SU-DHL-6 (cell line): Measurements from ENCODE around the gene PLXNB1.

Source experiments
- H2AFZ ChIP-seq: fragments of 200-600 bp; sonication (generic); 2 replicates; pipeline ENCODE4 v1.6.1; 2014; ENCODE audit warnings: low read depth, mild to moderate bottlenecking, moderate library complexity, mixed read lengths, antibody characterized with exemption, low read length; ENCODE audit not compliant: severe bottlenecking
- H3F3A ChIP-seq: fragments of 200-600 bp; shearing (Covaris generic); 2 replicates; pipeline ENCODE4 v1.6.0; 2016; ENCODE audit warnings: antibody characterized with exemption, mild to moderate bottlenecking; ENCODE audit not compliant: insufficient read depth
- H3K27ac ChIP-seq: fragments of 200-600 bp; sonication (generic); 2 replicates; pipeline ENCODE4 v1.5.1; 2016; ENCODE audit warnings: low read depth, mild to moderate bottlenecking, low read length, moderate library complexity, mixed read lengths
- H3K27me3 ChIP-seq: fragments of 200-600 bp; sonication (generic), shearing (Covaris generic); 2 replicates; pipeline ENCODE4 v1.6.0; 2014; ENCODE audit warnings: mild to moderate bottlenecking, low read length
- H3K36me3 ChIP-seq: fragments of 200-600 bp; sonication (generic); 2 replicates; pipeline ENCODE4 v1.6.1; 2014; ENCODE audit warnings: mild to moderate bottlenecking, low read length, mixed read lengths
- H3K4me2 ChIP-seq: fragments of 300-600, 200-600 bp; shearing (Covaris generic), sonication (generic); 2 replicates; pipeline ENCODE4 v1.6.0; 2014; ENCODE audit warnings: low read length, low read depth, mild to moderate bottlenecking; ENCODE audit not compliant: poor library complexity, severe bottlenecking
- H3K4me3 ChIP-seq: fragments of 200-600 bp; sonication (generic); 2 replicates; pipeline ENCODE4 v1.5.1; 2014; ENCODE audit warnings: antibody characterized with exemption, low read length, mild to moderate bottlenecking, mixed read lengths; ENCODE audit not compliant: insufficient read depth, poor library complexity, severe bottlenecking
- H3K79me2 ChIP-seq: fragments of 200-600 bp; sonication (generic); 2 replicates; pipeline ENCODE4 v1.6.1; 2014; ENCODE audit warnings: mild to moderate bottlenecking, low read length, moderate library complexity; ENCODE audit not compliant: insufficient read depth
- H3K9ac ChIP-seq: fragments of 200-600 bp; sonication (generic); 2 replicates; pipeline ENCODE4 v1.7.0; 2014; ENCODE audit warnings: mild to moderate bottlenecking, low read length
- H3K9me2 ChIP-seq: fragments of 200-600 bp; sonication (generic); replicated peaks from 2 replicates; pipeline ENCODE4 v1.6.1; 2014; ENCODE audit warnings: low read length; ENCODE audit not compliant: insufficient read depth
- H3K9me3 ChIP-seq: fragments of 200-600 bp; sonication (generic); 2 replicates; pipeline ENCODE4 v1.6.1; 2014; ENCODE audit warnings: low read length, mixed read lengths; ENCODE audit not compliant: insufficient read depth
- H4K20me1 ChIP-seq: fragments of 200-600 bp; sonication (generic); 2 replicates; pipeline ENCODE4 v1.6.1; 2014; ENCODE audit warnings: low read depth, mild to moderate bottlenecking, antibody characterized with exemption, low read length, moderate library complexity, mixed read lengths
- CTCF ChIP-seq: fragments of 200-600 bp; sonication (generic); IDR thresholded peaks from one replicate; pipeline ENCODE4 v1.5.1; 2017; ENCODE audit warnings: antibody characterized with exemption, mild to moderate bottlenecking, low read length, moderate library complexity; ENCODE audit not compliant: insufficient read depth, poor library complexity, severe bottlenecking
- EZH2phosphoT487 ChIP-seq: fragments of 200-600 bp; sonication (generic), shearing (Covaris generic); conservative IDR thresholded peaks from 2 replicates; pipeline ENCODE4 v1.6.1; 2018; ENCODE audit warnings: mild to moderate bottlenecking, antibody characterized with exemption, low read length, moderate library complexity, mixed read lengths

Gene PLXNB1

DNA sequence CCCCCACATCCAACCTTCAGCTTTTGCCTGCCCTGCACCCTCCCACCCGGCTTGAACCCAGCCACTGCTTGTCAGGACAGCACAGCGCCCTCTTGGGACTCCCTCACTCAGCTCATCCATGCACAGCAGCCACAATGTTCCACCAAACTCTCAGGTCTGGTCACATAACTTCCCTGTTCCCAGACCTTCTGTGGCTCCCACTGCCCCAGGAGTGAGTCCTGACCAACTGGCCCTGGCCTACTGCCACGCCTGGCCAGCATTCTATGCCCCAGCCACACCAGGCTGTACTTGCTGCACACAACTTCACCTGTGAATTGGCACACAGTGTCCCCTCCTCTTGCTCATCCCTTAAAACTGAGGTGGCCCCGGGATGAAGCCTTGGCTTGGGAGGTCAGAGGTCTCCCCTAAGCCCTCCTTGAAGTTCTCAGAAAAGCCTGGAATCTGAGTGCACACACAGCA, 21.0 kb downstream of the PLXNB1 start:
- no peak overlapping the region for H2AFZ ChIP-seq
- no peaks in the 10 kb centered on the region for H3K9me2 ChIP-seq
- no peaks in the 10 kb centered on the region for H3K36me3 ChIP-seq

DNA sequence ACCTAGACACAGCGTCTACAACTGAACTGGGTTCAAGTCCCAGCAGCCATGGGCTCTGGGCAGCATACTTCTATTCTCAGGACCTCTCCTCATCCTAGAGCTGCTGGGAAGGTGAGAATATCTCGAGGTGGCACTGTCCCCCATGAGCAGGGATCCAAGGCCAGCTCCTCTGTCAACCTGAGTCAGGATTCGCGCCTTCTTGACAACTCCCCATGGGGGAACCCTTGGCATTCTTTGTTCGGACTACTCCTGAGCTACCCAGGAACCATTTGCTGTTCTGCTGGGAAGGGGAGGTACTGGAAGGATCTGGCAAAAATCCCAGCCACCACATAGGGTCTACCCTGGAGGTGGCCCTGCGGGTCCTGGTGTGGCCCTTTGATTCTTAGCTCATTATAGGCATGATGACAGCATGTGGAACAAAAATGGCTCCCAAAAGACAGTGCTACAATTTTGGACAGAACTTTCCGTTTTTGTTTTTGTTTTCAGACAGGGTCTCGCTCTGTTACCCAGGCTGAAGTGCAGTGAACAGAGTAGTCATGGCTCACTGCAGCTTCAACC, 22.3 kb downstream of the PLXNB1 start:
- no peak for TF ChIP-seq EZH2phosphoT487
- TF ChIP-seq CTCF: no peak
- H3F3A ChIP-seq: no peaks in the 10 kb centered on the region
- no peaks in the 10 kb centered on the region for H3K9me2 ChIP-seq
- no peak overlapping the region for H3K9ac ChIP-seq
- no peaks in the 10 kb centered on the region for H3K27me3 ChIP-seq
- no peak overlapping the region for H3K4me2 ChIP-seq
- H2AFZ ChIP-seq: no peak overlapping the region
- H3K36me3 ChIP-seq: no peaks in the 10 kb centered on the region
- no peak overlapping the region for H3K4me3 ChIP-seq
- H4K20me1 ChIP-seq: no peaks in the 10 kb centered on the region
- H3K27ac ChIP-seq: no peak overlapping the region
- H3K9me3 ChIP-seq: no peaks in the 10 kb centered on the region
- H3K79me2 ChIP-seq: no peaks in the 10 kb centered on the region

More for the DNA sequence above, 21.0 kb downstream of the PLXNB1 start:
- TF ChIP-seq CTCF (no peak), EZH2phosphoT487 (no peak)
- Histone ChIP-seq H3K4me2 (no peak overlapping the region), H3K79me2 (no peaks in the 10 kb centered on the region), H3K4me3 (no peak overlapping the region), H4K20me1 (no peaks in the 10 kb centered on the region), H3K9ac (no peak overlapping the region), H3K9me3 (no peaks in the 10 kb centered on the region), H3F3A (no peaks in the 10 kb centered on the region), H3K27ac (no peak overlapping the region), H3K27me3 (no peaks in the 10 kb centered on the region)

DNA sequence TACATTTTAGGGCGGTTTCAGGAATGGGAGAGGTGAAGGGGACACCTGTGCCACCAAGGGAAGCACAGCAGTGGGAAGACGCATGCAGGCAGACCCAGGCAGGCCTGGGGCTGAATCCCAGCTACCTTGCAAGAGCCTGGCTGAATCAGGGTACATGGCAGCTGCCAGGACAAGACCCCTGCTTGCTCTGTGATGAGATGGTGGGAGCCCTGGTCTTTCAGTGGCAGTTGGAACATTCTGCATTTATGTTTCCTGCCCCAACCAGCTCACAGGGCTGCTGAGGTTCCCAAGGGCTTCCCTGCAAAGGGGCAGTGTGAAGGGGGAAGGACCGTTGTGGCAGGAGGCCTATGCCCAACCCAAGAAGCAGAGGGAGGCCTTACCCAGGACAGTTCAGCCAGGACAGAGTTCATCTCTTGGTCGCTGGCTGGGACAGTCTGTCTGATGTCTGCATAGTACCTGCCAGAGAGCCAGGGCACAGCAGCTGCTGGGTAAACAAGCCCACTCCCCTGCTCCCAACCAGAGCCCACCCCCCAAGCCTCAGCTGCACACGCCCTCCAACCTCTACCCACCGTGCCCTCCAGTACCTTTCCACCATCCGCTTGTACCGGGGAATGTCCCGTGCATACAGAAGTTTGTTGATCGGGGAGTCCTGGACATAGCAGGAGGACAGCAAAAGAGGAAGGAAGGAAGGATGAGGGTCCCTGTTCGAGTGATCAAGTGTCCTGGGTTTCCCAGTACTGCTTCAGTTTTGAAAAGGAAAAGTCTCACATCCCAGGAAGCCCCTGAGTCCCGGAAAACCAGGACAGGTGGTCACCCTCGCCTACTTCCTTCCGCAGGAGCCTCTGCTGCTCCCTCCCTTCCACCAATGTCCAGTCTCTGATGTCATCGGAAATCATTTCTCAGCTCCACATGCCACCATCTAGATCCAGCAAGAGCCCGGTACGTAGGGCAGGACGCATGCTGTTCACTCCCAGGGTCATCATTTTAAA, 23.1 kb downstream of the PLXNB1 start:
- TF ChIP-seq EZH2phosphoT487: no peak
- TF ChIP-seq CTCF: no peak
- Histone ChIP-seq H3K27me3 (no peaks in the 10 kb centered on the region), H2AFZ (no peak overlapping the region), H3K36me3 (no peaks in the 10 kb centered on the region), H3K4me3 (no peak overlapping the region), H3K4me2 (no peak overlapping the region), H4K20me1 (no peaks in the 10 kb centered on the region), H3K9me2 (no peaks in the 10 kb centered on the region), H3F3A (no peaks in the 10 kb centered on the region), H3K9ac (no peak overlapping the region), H3K27ac (no peak overlapping the region), H3K79me2 (no peaks in the 10 kb centered on the region), H3K9me3 (no peaks in the 10 kb centered on the region)
